ENCODE results near the gene RNPEP. TPM values are rescaled to one million over a fixed set of nuclear protein-coding genes. Genes with fewer than 3 reads are reported as not detected.
"Not testable (repeated sequence)": the region's sequence is repeated elsewhere in the genome, so short reads cannot be mapped to it uniquely, and the experiment has no call there.

The RNPEP gene, protein sequence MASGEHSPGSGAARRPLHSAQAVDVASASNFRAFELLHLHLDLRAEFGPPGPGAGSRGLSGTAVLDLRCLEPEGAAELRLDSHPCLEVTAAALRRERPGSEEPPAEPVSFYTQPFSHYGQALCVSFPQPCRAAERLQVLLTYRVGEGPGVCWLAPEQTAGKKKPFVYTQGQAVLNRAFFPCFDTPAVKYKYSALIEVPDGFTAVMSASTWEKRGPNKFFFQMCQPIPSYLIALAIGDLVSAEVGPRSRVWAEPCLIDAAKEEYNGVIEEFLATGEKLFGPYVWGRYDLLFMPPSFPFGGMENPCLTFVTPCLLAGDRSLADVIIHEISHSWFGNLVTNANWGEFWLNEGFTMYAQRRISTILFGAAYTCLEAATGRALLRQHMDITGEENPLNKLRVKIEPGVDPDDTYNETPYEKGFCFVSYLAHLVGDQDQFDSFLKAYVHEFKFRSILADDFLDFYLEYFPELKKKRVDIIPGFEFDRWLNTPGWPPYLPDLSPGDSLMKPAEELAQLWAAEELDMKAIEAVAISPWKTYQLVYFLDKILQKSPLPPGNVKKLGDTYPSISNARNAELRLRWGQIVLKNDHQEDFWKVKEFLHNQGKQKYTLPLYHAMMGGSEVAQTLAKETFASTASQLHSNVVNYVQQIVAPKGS
- 129 and 136 TPM in 2 replicates for total RNA-seq (2014; rRNA removed; shearing (Covaris generic))

DNA sequence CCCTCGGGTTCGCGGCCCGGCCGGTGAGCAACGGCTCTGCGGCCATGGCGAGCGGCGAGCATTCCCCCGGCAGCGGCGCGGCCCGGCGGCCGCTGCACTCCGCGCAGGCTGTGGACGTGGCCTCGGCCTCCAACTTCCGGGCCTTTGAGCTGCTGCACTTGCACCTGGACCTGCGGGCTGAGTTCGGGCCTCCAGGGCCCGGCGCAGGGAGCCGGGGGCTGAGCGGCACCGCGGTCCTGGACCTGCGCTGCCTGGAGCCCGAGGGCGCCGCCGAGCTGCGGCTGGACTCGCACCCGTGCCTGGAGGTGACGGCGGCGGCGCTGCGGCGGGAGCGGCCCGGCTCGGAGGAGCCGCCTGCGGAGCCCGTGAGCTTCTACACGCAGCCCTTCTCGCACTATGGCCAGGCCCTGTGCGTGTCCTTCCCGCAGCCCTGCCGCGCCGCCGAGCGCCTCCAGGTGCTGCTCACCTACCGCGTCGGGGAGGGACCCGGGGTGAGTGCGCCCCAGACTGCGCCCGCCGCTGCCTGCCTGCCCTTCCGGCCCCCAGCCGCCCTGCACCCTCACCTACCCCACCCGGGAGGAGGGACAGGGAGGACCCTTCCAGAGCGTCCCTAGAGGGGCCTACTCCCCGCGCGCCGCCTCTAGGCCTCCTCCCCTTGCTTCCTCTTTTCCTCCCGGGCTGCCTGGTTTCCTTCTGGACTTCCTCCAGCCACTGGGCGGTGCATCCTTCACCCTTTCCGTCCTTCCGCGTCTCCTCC, at the start of gene RNPEP:
RNPEP (plus strand) TSS at position 26 of the 757 bp plus-strand sequence; CDS start at position 45, 19 bp downstream.
- Histone ChIP-seq H3K36me3 (replicated peaks; ENCODE audit: control insufficient read depth, insufficient read depth, low read length) (no peaks in the 10 kb centered on the region), H3K27me3 (ENCODE audit: control insufficient read depth, insufficient read depth, low read length) (no peaks in the 10 kb centered on the region; the same call in 1 of the 2 replicates), H3K4me3 (ENCODE audit: insufficient read depth, low read depth, low read length) (peak within 1 kb of the TSS; percentile 98)
- DNase-seq, result peak; percentile 86

DNA sequence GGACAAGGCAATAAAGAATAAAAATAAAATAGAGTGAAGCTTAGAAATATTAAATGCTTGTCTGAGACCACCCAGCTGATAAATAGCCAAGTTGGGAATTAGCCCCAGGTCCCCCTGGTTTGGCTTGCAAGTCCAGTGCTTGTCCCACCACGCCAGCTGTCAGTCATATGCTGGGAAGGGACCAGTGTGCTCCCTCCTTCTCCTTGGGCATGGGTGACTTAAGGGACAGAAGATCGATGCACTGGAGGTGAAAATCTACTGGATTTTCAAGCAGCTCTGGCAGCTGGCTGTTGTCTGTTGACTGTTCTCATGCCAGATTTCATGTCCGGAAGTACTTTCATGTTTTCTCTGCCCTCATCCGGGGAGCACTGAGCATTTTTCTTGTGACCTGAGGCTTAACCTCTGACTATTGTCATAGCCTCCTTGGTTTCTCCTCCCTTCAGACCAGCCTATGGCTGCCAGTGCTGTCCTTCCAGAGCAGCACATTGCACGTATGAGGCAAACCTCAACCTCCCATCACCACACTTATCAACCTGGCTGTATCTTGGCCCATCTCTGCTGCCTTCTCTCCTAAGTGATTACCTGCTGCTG, 48.5 kb upstream of the RNPEP start:
- H3K27me3 ChIP-seq (ENCODE audit: control insufficient read depth, insufficient read depth, low read length), result no peaks in the 10 kb centered on the region; the same call in 1 of the 2 replicates
- H3K36me3 ChIP-seq (replicated peaks; ENCODE audit: control insufficient read depth, insufficient read depth, low read length), result no peaks in the 10 kb centered on the region
- no peak for DNase-seq
- no peak overlapping the region for H3K4me3 ChIP-seq (ENCODE audit: insufficient read depth, low read depth, low read length)

DNA sequence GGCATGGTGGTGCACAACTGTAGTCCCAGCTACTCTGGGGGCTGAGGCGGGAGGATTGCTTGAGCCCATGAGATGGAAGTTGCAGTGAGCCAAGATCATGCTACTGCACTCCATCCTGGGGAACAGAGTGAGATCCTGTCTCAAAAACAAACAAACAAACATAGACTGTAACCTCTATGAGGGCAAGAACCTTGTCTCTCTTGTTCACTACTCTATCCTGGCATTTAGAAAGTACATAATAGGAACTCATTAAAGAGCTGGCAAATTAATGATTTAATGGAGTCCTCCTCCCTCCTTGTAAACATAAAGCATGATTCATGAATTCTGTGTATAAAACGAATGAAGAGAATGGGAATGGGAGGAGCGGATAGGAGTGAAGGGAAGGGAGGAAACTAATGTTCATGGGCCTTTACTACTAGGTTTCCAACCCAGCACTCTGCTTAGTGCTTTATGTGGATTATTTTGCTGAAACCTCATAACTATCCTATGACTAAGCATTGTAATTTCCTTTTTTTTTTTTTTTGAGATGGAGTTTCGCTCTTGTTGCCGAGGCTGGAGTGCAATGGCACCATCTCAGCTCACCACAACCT, 44.7 kb upstream of the RNPEP start:
- no peak for DNase-seq

DNA sequence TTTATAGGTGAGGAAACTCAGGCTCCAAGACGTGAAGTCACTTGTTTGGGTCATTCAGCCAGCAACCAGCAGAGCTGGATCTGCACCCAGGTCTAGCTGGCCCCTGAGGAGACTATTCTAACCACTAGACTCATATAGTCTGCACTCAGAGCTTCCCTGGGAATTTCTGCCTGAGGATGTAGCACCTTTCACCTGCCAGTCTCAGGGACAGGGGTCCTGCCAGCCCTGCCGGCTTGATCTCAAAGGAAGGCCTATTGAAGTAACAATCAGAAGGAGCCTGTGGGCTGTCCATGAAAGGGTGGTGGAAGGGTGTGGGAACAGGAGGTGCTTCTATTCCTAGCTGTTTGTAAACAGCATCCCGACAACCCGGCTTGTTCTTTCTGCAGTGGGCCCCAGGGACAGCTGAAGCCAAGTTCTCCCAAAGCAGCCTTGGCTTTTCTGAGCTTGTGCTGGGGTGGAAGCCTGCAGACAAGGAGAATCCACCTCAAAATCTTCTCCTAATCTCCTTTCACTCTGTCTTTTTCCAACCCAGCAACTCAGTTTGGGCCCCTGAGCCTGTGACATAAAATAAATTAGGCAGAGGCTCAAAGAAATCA, 43.9 kb upstream of the RNPEP start:
- DNase-seq, result no peak
- Histone ChIP-seq H3K27me3 (ENCODE audit: control insufficient read depth, insufficient read depth, low read length) (no peaks in the 10 kb centered on the region; the same call in 1 of the 2 replicates), H3K4me3 (ENCODE audit: insufficient read depth, low read depth, low read length) (no peak overlapping the region), H3K36me3 (replicated peaks; ENCODE audit: control insufficient read depth, insufficient read depth, low read length) (no peaks in the 10 kb centered on the region)

More for the DNA sequence above, 44.7 kb upstream of the RNPEP start:
- no peaks in the 10 kb centered on the region for H3K36me3 ChIP-seq (replicated peaks; ENCODE audit: control insufficient read depth, insufficient read depth, low read length)
- no peak overlapping the region for H3K4me3 ChIP-seq (ENCODE audit: insufficient read depth, low read depth, low read length)
- H3K27me3 ChIP-seq (ENCODE audit: control insufficient read depth, insufficient read depth, low read length), result no peaks in the 10 kb centered on the region; the same call in 1 of the 2 replicates

DNA sequence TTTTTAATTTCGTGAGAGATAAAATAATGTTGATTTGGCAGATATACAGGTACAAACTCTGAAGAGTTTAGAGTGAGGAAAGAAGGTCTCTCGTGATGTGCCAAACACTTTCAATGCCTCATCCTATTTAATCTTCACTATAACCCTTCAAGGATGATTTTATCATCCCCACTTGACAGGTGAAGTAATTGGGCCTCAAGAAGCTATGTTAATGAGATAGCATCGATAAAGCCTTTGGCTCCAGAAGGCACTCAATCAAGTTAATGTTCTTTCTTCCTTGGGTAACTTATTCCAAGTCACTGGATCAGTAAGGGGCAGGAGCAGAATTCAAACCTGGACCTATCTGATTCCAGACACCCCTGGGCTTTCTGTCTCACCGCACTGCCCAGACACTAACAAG, 43.3 kb upstream of the RNPEP start:
- DNase-seq, result no peak
- Histone ChIP-seq H3K27me3 (ENCODE audit: control insufficient read depth, insufficient read depth, low read length) (no peaks in the 10 kb centered on the region), H3K4me3 (ENCODE audit: insufficient read depth, low read depth, low read length) (no peak overlapping the region), H3K36me3 (replicated peaks; ENCODE audit: control insufficient read depth, insufficient read depth, low read length) (no peaks in the 10 kb centered on the region)

DNA sequence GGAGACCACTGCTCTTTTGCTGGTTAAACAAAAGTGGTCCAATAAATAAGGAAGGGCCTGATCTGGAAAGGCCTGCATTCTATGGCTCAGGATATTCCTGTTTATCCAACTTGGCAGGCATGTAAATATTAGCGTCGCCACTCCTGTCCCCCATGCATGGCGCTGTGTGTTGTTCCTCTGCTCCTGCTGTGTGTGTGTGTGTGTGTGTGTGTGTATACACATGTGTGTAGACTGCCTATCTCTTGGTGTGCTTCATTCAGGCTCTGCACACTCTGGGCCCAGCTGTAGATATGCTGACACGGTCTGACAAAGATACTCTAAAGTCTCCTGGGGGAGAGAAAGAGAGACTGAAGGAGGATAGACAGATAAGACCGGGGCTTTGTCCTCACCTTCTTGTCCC, 42.9 kb upstream of the RNPEP start:
- DNase-seq, result no peak
- Histone ChIP-seq H3K27me3 (ENCODE audit: control insufficient read depth, insufficient read depth, low read length) (no peaks in the 10 kb centered on the region), H3K4me3 (ENCODE audit: insufficient read depth, low read depth, low read length) (no peak overlapping the region), H3K36me3 (replicated peaks; ENCODE audit: control insufficient read depth, insufficient read depth, low read length) (no peaks in the 10 kb centered on the region)

DNA sequence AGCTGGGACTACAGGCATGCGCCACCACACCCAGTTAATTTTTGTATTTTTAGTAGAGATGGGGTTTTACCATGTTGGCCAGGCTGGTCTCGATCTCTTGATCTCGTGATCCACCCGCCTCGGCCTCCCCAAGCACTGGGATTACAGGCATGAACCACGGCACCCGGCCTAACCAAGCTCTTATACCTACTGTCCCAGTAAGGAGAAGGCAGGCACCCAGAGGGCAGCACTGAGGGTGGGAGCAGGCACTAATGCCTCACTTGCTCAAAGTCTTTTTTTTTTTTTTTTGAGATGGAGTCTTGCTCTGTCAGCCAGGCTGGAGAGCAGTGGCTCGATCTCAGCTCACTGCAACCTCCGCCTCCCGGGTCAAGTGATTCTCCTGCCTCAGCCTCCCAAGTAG, 42.1 kb upstream of the RNPEP start:
- not testable (repeated sequence) for H3K36me3 ChIP-seq (replicated peaks; ENCODE audit: control insufficient read depth, insufficient read depth, low read length); H3K4me3 ChIP-seq (ENCODE audit: insufficient read depth, low read depth, low read length); H3K27me3 ChIP-seq (ENCODE audit: control insufficient read depth, insufficient read depth, low read length); DNase-seq

DNA sequence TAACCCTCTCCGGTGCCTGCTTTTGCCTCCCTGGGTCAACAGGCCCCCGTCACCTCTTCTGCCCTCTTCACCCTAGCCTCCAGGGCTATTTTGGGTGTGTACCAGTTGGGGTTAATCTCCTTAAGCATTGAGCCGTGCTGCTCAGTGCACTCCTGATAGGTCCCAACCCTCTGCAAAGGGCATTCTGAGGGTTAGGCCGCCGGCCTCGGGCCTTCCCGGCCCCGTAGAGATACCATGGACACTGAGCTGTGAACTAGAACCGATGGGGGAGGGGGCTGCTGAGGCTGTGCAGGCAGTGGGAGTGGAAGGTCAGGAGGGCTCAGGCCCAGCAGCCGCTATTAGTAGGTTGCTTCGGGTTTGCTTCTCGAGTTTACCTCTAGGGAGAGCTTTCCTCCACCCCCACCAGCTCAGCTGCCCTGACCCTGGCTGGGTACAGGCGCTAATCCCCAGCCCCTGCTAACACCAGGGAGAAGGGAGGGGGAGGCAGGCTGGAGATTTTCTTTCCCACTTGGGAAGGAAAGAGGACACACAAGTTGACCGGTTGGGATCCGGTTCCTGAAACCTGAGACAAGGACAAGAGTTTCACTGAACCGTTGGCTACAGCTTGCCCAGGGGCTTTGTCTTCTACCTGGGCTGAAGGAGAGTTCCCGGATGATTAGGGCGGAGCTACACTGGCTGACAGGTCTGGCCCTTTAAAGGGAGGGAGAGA, 40.9 kb upstream of the RNPEP start:
- peak overlapping the region; percentile 29 for H3K4me3 ChIP-seq (ENCODE audit: insufficient read depth, low read depth, low read length)
- peak; percentile 85 for DNase-seq
- H3K36me3 ChIP-seq (replicated peaks; ENCODE audit: control insufficient read depth, insufficient read depth, low read length), result no peaks in the 10 kb centered on the region
- peaks cover 6% of the 10 kb centered on the region for H3K27me3 ChIP-seq (ENCODE audit: control insufficient read depth, insufficient read depth, low read length)

DNA sequence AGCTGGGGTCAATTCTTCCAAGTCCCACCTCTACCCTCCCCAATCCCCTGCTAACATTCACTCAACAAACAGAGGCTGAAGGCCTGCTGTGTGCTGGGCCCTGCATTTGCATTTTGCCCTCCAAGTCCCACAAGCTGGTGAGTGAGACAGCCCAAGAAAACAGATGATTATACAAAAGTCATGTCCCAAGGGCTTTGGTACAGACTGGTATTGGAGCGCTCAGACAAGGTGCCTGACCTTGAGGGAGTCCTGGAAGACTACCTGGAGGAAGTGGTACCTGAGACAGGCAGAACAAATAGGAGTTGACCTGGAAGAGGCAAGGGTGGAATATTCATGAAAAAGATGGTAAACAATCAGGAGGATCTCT, 40.3 kb upstream of the RNPEP start:
- no peak for DNase-seq
- H3K4me3 ChIP-seq (ENCODE audit: insufficient read depth, low read depth, low read length), result no peak overlapping the region
- peaks cover 11% of the 10 kb centered on the region for H3K27me3 ChIP-seq (ENCODE audit: control insufficient read depth, insufficient read depth, low read length)
- no peaks in the 10 kb centered on the region for H3K36me3 ChIP-seq (replicated peaks; ENCODE audit: control insufficient read depth, insufficient read depth, low read length)

DNA sequence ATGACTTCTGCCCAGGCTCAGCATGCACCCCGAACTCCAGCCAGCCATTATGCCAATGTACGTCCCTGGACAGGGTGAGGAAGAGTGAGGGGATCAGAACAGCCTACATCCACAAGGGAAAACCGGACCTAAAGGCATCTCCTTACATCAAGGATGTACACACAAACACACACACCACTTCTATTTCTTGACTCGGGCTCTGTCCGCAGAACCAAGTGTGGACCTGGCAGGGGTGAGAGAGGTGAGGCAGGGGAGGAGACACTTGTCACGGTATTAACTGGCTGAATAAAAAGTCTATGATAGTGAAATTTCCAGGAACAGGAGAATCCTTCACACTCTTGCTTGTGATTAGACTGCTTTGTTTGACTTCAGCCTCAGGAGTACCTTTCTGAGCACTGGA, 38.4 kb upstream of the RNPEP start:
- H3K4me3 ChIP-seq (ENCODE audit: insufficient read depth, low read depth, low read length), result no peak overlapping the region
- no peaks in the 10 kb centered on the region for H3K36me3 ChIP-seq (replicated peaks; ENCODE audit: control insufficient read depth, insufficient read depth, low read length)
- H3K27me3 ChIP-seq (ENCODE audit: control insufficient read depth, insufficient read depth, low read length), result peaks cover 23% of the 10 kb centered on the region
- no peak for DNase-seq

DNA sequence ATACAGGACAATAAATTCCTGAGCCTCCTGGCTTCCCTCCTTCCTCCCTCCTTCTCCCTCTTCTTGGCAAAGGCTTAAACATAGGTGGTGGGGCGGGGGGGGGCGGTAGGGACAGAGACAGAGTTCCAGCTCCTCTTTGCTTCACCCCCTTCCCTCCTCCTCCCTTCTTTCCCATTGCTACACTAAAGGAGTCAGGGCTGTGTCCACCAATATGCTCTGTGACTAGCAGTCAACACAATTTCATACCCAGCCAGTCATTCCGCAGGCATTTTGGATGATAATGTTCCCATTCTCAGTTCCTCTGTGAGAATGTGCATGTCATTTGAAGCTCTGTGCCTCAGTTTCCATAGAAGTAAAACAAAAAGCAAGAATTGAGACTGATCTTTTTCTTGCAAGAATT, 37.8 kb upstream of the RNPEP start:
- Histone ChIP-seq H3K36me3 (replicated peaks; ENCODE audit: control insufficient read depth, insufficient read depth, low read length) (no peaks in the 10 kb centered on the region), H3K4me3 (ENCODE audit: insufficient read depth, low read depth, low read length) (no peak overlapping the region), H3K27me3 (ENCODE audit: control insufficient read depth, insufficient read depth, low read length) (peaks cover 24% of the 10 kb centered on the region)
- no peak for DNase-seq

DNA sequence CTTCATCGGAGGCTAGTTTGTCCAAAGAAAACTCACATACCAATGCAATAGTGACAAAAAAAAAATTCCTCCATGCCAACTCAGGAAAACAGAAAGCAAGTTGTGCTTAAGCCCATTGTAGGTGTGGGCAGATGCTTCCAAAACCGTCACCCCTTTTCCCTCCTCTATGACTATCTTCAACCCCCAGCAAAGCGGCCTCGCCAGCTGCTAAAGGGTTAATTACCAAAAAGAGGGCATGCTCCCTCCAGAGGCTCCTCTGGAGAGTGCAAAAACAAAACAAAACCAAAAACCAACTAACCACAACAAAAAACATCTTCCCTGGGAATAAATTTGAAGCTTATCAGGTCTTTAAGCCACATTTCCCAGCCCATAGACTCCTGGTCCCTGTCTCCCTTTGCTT, 37.3 kb upstream of the RNPEP start:
- H3K27me3 ChIP-seq (ENCODE audit: control insufficient read depth, insufficient read depth, low read length), result peaks cover 24% of the 10 kb centered on the region
- DNase-seq, result peak; percentile 60
- no peak overlapping the region for H3K4me3 ChIP-seq (ENCODE audit: insufficient read depth, low read depth, low read length)
- no peaks in the 10 kb centered on the region for H3K36me3 ChIP-seq (replicated peaks; ENCODE audit: control insufficient read depth, insufficient read depth, low read length)

DNA sequence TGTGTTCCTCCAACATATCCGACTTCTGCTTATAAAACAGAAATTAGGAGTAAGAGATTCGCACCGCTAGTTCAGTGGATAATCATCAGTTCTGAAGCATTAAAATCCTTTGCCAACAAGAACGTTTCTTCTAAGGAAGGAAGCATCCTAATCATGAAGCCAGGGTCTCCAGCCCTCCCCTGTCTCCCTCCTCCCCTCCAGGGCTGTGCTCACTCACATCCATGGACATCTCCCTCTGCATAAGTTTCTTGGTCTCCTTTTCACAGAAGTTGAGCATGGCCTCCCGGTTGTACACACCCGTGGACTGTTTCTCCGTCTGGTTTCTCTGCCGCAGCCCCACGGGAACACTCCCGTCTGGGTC, 36.6 kb upstream of the RNPEP start:
- no peaks in the 10 kb centered on the region for H3K36me3 ChIP-seq (replicated peaks; ENCODE audit: control insufficient read depth, insufficient read depth, low read length)
- H3K4me3 ChIP-seq (ENCODE audit: insufficient read depth, low read depth, low read length), result peak overlapping the region; percentile 45
- no peak for DNase-seq
- H3K27me3 ChIP-seq (ENCODE audit: control insufficient read depth, insufficient read depth, low read length), result peaks cover 24% of the 10 kb centered on the region
